ENCODE measurements around the gene CFAP46.

Gene CFAP46

GRCh38 chr10:132872658-132873057 is 69.7 kb downstream of the CFAP46 start:
- DNase-seq (ENCODE audit: low read depth), result no peak
- no peak for TF ChIP-seq CTCF (IDR thresholded peaks at IDR 0.05; ENCODE audit: control insufficient read depth, insufficient read depth, low read depth, low read length, missing control alignments)
- no peak overlapping the region for H3K4me3 ChIP-seq (ENCODE audit: control insufficient read depth, low read depth, low read length)

DNA sequence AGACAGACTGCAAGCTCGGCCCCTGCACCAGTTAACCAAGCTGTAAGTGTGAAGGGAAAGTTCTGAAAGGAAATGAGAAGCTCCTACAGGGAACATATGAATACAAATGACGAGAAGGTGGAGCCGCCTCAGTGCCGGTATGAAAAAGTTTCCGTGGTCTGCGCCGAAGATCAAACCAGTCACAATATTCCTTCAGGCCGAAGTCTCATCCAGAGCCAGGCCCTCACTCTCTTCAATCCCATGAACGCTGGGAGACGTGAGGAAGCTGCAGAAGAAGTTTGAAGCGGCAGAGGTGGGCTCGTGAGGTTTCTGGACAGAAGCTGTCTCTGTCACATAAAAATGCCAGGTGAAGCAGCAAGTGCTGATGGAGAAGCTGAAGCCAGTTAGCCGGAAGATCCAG is 71.9 kb downstream of the CFAP46 start:
- no peak for DNase-seq (ENCODE audit: low read depth)
- H3K4me3 ChIP-seq (ENCODE audit: control insufficient read depth, low read depth, low read length), result no peak overlapping the region
- TF ChIP-seq CTCF (IDR thresholded peaks at IDR 0.05; ENCODE audit: control insufficient read depth, insufficient read depth, low read depth, low read length, missing control alignments), result no peak

- H3K4me3 ChIP-seq (ENCODE audit: control insufficient read depth, low read depth, low read length), result no peak overlapping the region
- no peak for DNase-seq (ENCODE audit: low read depth)
- TF ChIP-seq CTCF (IDR thresholded peaks at IDR 0.05; ENCODE audit: control insufficient read depth, insufficient read depth, low read depth, low read length, missing control alignments), result no peak
These were observed 72.7 kb downstream of the CFAP46 start for GRCh38 chr10:132869621-132870020.

DNA sequence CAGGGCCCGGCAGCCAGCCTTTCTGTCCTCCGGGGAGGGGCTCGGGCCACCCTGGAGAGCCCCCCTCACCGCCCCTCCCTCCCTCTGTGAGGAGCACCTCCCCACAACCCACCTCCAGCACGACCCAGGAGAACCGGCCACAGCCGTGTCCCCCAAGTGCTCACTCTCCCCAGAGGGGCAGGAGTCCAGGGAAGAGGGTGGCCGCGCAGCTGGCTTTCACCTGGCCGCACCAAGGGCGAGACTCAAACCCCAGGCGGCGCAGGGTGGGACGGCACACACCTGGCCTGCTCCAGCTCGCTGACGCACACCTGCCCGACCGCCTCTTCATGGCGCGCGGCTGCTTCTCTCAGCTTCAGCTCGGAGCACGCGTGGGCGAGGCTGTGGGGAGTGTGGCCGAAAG is 73.4 kb downstream of the CFAP46 start:
- H3K4me3 ChIP-seq (ENCODE audit: control insufficient read depth, low read depth, low read length), result no peak overlapping the region
- no peak for DNase-seq (ENCODE audit: low read depth)
- no peak for TF ChIP-seq CTCF (IDR thresholded peaks at IDR 0.05; ENCODE audit: control insufficient read depth, insufficient read depth, low read depth, low read length, missing control alignments)

- no peak overlapping the region for H3K4me3 ChIP-seq (ENCODE audit: control insufficient read depth, low read depth, low read length)
- TF ChIP-seq CTCF (IDR thresholded peaks at IDR 0.05; ENCODE audit: control insufficient read depth, insufficient read depth, low read depth, low read length, missing control alignments), result no peak
- DNase-seq (ENCODE audit: low read depth), result no peak
These were observed 74.3 kb downstream of the CFAP46 start for GRCh38 chr10:132867801-132868644.

DNA sequence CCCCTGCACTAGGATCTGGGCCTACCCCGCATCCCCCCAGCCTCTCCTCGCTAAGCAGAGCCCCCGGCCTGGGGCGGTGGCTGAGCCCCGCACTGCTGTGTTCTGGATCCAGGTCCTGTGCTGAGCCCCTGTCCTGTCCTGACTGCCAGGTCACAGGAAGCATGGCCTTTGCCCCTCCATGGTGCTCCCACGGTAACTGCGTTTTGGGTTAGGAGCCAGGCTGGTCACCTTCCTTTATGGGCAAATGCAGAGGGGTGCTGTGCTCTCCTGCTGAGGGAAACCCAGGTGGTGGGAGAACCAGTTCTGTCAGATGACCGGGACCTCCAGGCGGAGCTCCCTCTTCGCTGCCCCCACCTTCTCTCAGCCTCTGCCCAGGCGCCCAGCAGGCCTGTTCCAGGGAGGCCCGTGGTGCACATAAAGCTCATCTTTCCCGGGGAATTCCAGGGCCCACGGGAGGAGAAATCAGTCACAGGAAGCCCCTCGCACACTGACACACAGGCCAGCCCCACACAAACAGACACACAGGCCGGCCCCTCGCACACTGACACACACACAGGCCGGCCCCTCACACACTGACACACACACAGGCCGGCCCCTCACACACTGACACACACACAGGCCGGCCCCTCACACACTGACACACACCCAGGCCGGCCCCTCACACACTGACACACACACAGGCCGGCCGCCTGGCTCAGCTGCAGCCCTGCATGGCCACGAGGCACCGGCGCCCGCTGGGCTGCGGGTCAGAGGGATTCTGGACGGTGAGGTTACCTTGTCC is 75.6 kb downstream of the CFAP46 start:
- TF ChIP-seq CTCF (IDR thresholded peaks at IDR 0.05; ENCODE audit: control insufficient read depth, insufficient read depth, low read depth, low read length, missing control alignments), result no peak
- H3K4me3 ChIP-seq (ENCODE audit: control insufficient read depth, low read depth, low read length), result no peak overlapping the region
- no peak for DNase-seq (ENCODE audit: low read depth)
